Stimulated activated CD8-positive, alpha-beta memory T cell treated with anti-CD3 and anti-CD28 coated beads, Interleukin-4, amount 100 ng/mL, for 1 hour (primary cell): ENCODE data around the gene DNAJC4.

Source experiments
- DNase-seq, 2 donors: peaks; one replicate each; pipeline ENCODE4 v3.0.0-alpha.2; 2020; ENCODE audit warnings: low read depth in 2 of 2, low spot score in 1 of 2

DNAJC4 gene

GRCh38 chr11:64255135-64256128 is 25.1 kb downstream of the DNAJC4 start:
- no peak for DNase-seq

GRCh38 chr11:64256300-64256699 is 26.0 kb downstream of the DNAJC4 start:
- no peak for DNase-seq

GRCh38 chr11:64258356-64258755 is 28.0 kb downstream of the DNAJC4 start:
- no peak for DNase-seq

DNA sequence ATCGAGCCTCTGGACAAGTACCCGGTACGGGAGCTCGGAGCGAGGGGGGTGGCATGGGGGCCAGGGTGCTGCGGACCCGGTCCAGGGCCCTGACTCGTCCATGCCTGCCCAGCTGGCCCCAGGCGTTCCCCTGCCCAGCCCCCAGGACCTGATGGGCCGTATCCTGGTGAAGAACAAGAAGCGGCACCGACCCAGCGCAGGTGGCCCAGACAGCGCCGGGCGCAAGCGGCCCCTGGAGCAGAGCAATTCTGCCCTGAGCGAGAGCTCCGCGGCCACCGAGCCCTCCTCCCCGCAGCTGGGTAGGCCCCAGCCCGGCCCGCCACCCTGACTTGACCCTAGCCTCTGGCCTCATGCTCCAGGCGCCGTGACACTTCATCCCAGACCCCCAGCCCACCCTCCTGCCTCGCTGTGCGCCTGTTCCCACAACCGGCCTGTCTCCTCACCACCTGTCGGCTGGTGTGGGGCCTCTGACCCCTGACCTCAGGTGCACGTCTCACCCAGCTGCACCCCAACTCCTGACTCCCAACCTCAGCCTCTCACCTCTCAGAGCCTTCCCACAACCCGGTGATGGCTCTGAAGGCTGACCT is 28.7 kb downstream of the DNAJC4 start:
- no peak for DNase-seq

DNA sequence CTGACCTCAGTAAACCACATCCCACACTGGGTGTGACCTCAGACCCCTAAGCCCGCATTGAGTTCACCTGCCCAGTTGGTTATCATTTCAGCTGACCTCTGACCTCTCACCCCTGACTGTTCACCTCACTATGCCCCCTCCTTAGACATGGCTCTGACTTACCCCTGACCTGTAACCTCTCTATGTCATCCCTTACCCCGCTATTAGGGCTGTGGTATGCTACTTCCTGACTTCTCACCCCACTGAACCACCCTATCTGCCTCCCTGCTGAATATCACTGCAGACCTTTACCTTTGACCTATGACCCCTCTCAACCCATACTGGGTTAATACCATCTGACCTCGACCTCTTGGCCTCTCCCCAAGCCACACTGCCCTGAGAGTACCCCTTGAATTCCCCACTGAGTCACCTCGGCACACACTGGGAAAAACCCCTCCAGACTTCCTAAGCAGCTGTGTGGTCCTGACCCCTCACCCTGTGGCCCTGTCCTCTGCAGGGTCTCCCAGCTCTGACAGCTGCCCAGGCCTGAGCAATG is 29.3 kb downstream of the DNAJC4 start:
- no peak for DNase-seq

- DNase-seq: no peak
These were observed 29.9 kb downstream of the DNAJC4 start for GRCh38 chr11:64260147-64260708.

GRCh38 chr11:64261556-64262080 is 31.3 kb downstream of the DNAJC4 start:
- no peak for DNase-seq

DNA sequence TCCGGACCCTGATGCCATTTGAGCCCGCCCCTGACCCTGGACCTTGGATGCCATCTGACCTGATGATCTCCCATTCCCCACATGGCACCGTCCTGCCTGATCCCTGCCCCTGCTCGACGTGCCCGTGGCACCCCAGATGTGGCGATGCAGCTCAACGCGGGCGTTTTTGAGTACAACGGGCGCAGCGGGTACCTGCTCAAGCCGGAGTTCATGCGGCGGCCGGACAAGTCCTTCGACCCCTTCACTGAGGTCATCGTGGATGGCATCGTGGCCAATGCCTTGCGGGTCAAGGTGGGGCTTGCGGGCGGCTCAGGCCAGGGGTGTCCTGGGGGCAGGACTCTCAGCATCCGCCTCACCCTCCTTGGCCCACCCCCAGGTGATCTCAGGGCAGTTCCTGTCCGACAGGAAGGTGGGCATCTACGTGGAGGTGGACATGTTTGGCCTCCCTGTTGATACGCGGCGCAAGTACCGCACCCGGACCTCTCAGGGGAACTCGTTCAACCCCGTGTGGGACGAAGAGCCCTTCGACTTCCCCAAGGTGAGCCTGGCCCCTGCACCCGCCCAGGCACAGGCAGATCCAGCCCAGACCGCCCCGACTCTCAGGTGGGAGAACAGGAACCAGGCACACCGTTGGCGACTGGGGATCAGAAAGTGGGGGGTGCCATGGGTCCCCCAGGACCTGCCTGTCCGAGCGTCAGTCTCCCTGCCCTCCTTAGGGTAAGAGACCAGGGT is 32.1 kb downstream of the DNAJC4 start:
- DNase-seq: no peak

DNA sequence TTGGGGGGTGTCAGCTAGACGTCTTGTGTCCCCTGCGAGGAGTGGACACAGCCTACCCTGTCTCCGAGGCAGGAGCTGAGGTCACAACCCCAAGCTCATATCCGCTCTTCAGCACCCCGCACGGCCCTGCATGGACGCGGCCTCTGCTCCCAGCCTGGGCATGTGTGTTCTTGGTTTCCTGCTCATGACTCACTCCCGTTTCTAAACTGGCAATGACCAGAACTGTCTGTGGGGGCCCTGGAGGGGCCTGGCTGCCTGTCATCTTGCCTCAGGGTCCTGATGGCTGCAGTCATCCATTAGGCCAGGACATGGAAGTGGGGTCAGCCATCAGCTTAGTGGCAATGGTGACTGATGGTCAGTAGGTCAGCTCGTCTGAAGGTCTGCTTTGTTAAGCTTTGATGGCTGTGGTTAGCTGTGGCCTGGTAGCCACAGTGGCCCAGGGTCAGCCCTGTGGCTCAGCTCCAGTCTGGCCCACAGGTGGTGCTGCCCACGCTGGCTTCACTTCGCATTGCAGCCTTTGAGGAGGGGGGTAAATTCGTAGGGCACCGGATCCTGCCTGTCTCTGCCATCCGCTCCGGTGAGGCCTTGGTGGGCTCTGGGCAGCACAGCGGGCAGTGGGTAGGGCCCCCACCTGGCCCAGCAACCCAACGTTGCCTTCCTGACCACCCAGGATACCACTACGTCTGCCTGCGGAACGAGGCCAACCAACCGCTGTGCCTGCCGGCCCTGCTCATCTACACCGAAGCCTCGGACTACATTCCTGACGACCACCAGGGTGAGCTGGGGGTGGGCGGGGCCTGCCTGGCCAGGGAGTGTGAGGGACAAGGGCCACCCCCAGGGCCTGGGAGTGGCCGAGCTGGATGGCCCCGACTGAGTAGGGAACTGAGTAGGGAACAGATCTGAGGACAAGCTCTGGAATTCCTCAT is 32.9 kb downstream of the DNAJC4 start:
- no peak for DNase-seq

GRCh38 chr11:64263947-64264317 is 33.6 kb downstream of the DNAJC4 start:
- DNase-seq: no peak

GRCh38 chr11:64264371-64264852 is 34.1 kb downstream of the DNAJC4 start:
- DNase-seq: no peak

GRCh38 chr11:64265176-64266160 is 35.1 kb downstream of the DNAJC4 start:
- no peak for DNase-seq

- no peak for DNase-seq
These were observed 36.0 kb downstream of the DNAJC4 start for GRCh38 chr11:64266339-64266738.

DNA sequence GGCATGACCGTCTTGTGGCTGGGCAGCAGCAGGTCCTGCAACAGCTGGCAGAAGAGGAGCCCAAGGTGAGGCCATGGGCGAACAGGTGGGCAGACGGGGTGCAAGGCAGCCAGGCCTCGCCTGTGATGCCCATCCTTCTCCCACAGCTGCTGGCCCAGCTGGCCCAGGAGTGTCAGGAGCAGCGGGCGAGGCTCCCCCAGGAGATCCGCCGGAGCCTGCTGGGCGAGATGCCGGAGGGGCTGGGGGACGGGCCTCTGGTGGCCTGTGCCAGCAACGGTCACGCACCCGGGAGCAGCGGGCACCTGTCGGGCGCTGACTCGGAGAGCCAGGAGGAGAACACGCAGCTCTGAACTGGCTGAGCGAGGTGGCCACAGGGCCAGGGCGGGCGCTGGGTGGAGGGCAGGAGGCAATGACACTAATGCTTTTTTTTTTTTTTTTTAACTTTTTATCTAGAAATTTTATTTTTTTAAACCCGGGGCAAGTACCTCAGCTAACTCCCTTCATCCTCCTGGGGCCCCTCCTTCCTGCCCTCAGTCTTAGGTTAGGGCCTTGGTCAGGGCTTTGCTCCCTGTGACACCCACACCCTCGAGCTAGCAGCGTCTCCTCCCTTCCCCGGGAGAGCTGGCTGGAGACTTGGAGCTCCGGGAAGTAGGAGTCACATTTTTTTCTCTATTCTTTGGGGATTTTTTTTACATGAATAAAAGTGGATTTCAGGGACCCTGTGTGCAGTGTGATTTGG is 37.0 kb downstream of the DNAJC4 start:
- no peak for DNase-seq

DNA sequence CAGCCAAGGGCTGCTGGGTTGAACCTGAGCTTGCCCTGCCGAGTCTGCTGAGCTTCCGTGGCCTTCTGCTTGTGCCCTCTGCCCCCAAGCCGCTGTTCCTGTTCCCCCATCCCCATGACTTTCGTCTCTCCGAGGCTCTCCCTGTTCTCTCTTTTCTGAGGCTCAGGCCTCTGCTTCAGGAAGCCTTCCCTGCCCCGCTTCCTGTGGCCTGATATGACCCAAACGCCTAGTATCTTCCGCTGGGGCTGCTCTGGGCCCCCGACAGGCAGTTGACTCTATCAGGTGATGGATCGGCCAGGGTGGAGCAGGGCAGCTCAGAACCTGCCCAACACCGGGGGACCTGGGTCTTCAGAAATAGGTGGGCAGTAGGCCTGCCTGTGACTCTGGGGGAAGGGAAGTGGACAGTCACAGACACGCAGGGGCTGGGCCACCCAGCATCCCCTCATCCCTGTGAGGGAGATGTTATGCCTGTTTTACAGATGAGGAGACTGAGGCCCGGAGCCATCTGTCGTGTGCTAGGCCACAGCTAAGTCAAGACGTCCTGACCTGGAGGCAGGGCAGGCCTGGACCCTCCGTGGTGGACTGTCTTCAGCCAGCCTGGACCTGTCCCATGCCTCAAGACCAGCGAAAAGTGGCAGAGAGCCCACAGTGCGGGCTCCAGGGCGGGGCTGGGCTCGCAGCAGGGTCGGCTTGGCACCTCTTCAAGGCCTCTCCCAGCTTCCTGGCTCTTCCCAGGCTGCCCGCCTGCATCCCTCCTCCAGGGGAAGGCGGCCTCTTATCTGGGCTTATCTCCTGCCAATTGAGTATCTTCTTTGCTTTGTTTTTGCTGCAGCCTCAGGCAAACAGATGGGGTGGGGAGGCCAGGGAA is 37.9 kb downstream of the DNAJC4 start:
- DNase-seq: no peak

- no peak for DNase-seq
These were observed 38.7 kb downstream of the DNAJC4 start for GRCh38 chr11:64268893-64269539.
